ENCODE data around the gene TTC13. TPM values are rescaled to one million over a fixed set of nuclear protein-coding genes. Genes with fewer than 3 reads are reported as not detected.

Gene TTC13
- total RNA-seq, 6 donors from 2014 or later, result 18.6 to 41.9 (median 33.3) TPM

GRCh38 chr1:230923176-230923575 is 55.5 kb downstream of the TTC13 start:
- ATAC-seq (ENCODE audit: low FRiP score in 2 of 2), result no peak

GRCh38 chr1:230922620-230923019 is 56.0 kb downstream of the TTC13 start:
- ATAC-seq (ENCODE audit: low FRiP score in 2 of 2) (no peak), DNase-seq (no peak)
- H3K36me3 ChIP-seq, result peaks cover 0 to 68% (median 33%) of the 10 kb centered on the region in 4 donors
- TF ChIP-seq POLR2A (IDR thresholded peaks at IDR 0.05) (no peak), EP300 (IDR thresholded peaks at IDR 0.05) (no peak), POLR2AphosphoS5 (IDR thresholded peaks at IDR 0.05) (no peak), CTCF (IDR thresholded peaks at IDR 0.05) (no peak)
- H3K27me3 ChIP-seq, result no peaks in the 10 kb centered on the region
- no peaks in the 10 kb centered on the region for H3K9me3 ChIP-seq
- 94 to 96% methylated on average over 2 of the region's 2 CpGs for WGBS, 2 donors
- H3K27ac ChIP-seq, result no peak overlapping the region
- H3K4me1 ChIP-seq, result no peaks in the 10 kb centered on the region
- no peak overlapping the region for H3K4me3 ChIP-seq

More at GRCh38 chr1:230923176-230923575, 55.5 kb downstream of the TTC13 start:
- no peaks in the 10 kb centered on the region for H3K4me1 ChIP-seq
- no peak overlapping the region for H3K4me3 ChIP-seq
- H3K36me3 ChIP-seq, result peaks cover 0 to 73% (median 33%) of the 10 kb centered on the region in 4 donors
- WGBS, 2 donors, result 96 to 98% methylated on average over 4 of the region's 4 CpGs
- DNase-seq, result no peak
- no peak overlapping the region for H3K27ac ChIP-seq
- no peaks in the 10 kb centered on the region for H3K9me3 ChIP-seq
- no peaks in the 10 kb centered on the region for H3K27me3 ChIP-seq
- TF ChIP-seq POLR2AphosphoS5 (IDR thresholded peaks at IDR 0.05) (no peak), CTCF (IDR thresholded peaks at IDR 0.05) (no peak), POLR2A (IDR thresholded peaks at IDR 0.05) (no peak), EP300 (IDR thresholded peaks at IDR 0.05) (no peak)

- DNase-seq (no peak), ATAC-seq (ENCODE audit: low FRiP score in 2 of 2) (no peak)
- Histone ChIP-seq H3K4me1 (no peaks in the 10 kb centered on the region), H3K36me3 (peaks cover 0 to 67% (median 23%) of the 10 kb centered on the region in 4 donors), H3K9me3 (no peaks in the 10 kb centered on the region), H3K27me3 (no peaks in the 10 kb centered on the region), H3K4me3 (no peak overlapping the region), H3K27ac (no peak overlapping the region)
- WGBS, 2 donors, result 52 to 57% methylated on average over 4 of the region's 4 CpGs
- TF ChIP-seq POLR2AphosphoS5 (IDR thresholded peaks at IDR 0.05) (no peak), CTCF (IDR thresholded peaks at IDR 0.05) (no peak), POLR2A (IDR thresholded peaks at IDR 0.05) (no peak), EP300 (IDR thresholded peaks at IDR 0.05) (no peak)
Measured at GRCh38 chr1:230919207-230919606, 59.5 kb downstream of the TTC13 start.

- 50 to 59% methylated on average over 11 to 15 of the region's 15 CpGs for WGBS, 2 donors
- no peak overlapping the region for H3K4me3 ChIP-seq
- DNase-seq (peak in 1 of 2 donors; percentile 86), ATAC-seq (ENCODE audit: low FRiP score in 2 of 2) (peak; percentile 82 to 83)
- H3K27ac ChIP-seq, result no peak overlapping the region
- TF ChIP-seq CTCF (IDR thresholded peaks at IDR 0.05) (peak; percentile 57 to 74 (median 70)), POLR2A (IDR thresholded peaks at IDR 0.05) (no peak), EP300 (IDR thresholded peaks at IDR 0.05) (no peak), POLR2AphosphoS5 (IDR thresholded peaks at IDR 0.05) (no peak)
- H3K27me3 ChIP-seq, result no peaks in the 10 kb centered on the region
- peaks cover 0 to 65% (median 16%) of the 10 kb centered on the region in 4 donors for H3K36me3 ChIP-seq
- peaks cover 0 to 4% (median 0%) of the 10 kb centered on the region in 4 donors for H3K4me1 ChIP-seq
- H3K9me3 ChIP-seq, result no peaks in the 10 kb centered on the region
Measured at GRCh38 chr1:230917284-230918135, 61.2 kb downstream of the TTC13 start.
